ENCODE measurements around the gene PPP1R15A.
"Not testable (repeated sequence)": the region's sequence is repeated elsewhere in the genome, so short reads cannot be mapped to it uniquely, and the experiment has no call there.

The PPP1R15A gene

DNA sequence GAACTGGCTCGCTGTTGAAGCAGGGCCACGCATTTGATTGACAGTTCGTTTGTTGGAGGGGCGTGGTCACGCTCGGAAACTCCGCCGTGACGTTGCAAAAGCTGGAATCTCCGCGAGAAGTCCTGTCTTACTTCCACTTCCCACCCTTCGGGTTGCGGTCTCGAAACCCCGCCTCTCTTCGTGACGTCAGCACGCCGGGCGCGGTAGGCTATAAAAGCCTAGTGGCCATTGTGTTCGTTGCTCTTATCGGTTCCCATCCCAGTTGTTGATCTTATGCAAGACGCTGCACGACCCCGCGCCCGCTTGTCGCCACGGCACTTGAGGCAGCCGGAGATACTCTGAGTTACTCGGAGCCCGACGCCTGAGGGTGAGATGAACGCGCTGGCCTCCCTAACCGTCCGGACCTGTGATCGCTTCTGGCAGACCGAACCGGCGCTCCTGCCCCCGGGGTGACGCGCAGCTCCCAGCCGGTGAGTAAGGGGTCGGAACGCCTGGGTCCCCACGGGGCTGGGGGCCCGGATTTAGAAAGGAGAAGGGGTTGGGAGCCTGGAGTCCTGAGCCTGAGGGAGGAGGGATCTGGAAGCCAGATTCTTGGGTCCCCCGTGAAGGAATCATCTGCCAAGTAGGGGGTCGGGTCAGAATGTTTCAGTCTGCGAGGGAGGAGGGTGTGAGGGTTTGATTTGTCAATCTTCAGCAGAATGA lies at the start of gene PPP1R15A:
PPP1R15A (plus strand) TSS at position 240 of the 702 bp plus-strand sequence. CDS start 813 bp downstream, outside the sequence.
- peak; percentile 99 for DNase-seq

DNA sequence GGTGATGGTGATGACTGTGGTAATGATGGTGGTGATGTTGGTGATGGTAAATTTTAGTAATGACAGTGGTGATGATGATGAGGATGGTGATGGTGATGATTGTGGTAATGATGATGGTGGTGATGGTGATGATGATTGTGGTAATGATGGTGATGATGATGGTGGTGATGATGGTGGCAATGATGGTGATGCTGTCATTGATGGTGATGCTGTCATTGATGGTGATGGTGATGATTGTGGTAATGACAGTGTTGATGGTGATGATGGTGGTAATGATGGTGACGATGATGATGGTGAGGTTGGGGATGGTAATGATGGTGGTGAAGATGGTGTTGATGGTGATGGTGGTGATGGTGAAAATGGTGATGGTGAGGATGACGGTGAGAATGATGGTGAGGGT lies 49.7 kb upstream of the PPP1R15A start:
- no peak for DNase-seq

DNA sequence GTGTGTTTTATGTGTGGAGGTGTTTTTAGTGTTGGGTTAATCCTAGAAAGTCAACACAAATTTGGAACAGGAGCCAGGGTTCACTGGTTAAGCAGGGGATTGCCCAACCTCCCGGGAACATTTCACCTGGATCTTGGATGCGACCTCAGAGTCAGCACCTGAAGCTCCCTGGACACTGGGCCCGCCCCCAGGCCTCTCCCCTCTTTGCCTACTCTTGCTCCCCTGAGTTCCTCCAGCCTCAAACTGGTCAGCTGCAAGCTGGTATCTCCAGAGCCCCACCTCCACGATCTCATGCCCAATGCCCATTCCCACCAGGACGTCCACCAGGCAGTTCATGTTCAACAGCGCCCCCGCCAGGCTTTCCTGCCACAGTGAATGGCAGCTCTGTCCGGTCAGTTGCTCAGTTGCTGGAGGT lies 45.6 kb upstream of the PPP1R15A start:
- no peak for DNase-seq

DNA sequence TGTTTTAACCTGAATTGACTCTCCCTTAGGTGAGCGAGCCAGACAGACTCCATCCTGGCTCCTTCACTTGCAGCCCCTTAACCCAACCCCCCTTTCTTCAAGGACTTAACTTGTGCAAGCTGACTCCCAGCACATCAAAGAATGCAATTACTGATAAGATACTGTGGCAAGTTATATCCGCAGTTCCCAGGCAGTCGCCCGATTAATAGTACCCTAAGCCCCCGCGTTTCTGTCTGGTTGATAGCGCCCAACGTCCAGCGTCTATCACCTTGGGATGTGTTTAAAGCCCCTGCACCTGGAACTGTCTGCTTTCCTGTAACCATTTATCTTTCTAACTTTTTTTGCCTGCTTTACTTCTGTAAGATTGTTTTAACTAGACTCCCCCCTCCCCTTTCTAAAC lies 42.1 kb upstream of the PPP1R15A start:
- no peak for DNase-seq

DNA sequence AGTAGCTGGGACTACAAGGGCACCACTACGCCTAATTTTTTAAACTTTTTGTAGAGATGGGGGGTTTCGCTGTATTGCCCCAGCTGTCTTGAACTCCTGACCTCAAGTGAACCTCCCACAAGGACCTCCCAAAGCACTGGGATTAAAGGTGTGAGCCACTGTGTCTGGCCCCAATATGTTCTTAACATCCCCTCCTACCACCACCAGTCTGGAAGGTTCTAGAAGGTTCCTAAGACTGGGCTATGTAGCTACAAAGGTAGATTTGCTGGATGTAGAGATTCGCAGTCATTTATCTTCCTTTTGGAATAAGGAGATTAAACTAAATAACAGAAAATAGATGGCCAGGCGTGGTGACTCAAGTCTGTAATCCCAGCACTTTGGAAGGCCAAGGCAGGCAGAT lies 41.3 kb upstream of the PPP1R15A start:
- DNase-seq, result no peak

DNA sequence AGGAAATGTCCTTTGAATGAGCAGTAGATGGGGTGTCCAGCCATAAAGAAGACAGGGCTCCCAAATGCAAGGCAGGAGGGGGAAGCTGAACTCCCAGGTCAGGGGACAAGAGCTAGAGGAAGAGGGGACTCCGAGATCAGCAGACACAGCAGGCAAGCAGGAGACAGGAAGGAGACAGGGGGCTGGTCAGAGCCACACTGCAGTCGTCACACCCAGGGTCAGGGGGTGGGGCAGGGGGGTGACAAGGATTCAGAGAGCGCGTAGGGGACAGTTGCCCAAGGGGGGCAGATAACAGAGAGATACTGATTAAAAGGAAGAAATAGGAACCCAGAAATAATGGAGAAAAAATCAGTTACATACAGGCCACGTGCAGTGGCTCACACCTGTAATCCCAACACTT lies 39.2 kb upstream of the PPP1R15A start:
- no peak for DNase-seq

DNA sequence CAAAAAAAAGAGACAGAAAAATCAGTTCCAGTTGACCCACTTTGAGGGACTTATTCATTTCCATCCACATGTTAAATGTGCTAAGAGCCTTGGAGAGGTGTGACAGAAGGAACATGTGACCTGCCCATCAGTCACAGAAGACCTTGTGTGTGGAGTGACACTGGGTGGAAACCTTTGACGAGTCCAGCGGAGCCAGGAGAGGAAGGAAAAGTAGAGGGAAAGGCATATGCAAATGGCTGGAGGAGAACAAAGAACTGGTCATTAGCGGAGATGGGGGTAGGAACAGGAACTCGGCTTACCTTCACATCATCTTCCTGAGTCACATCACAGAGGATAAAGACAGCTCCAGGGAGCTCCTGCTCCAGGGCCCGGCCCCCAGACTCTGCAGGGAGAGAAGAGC lies 38.2 kb upstream of the PPP1R15A start:
- DNase-seq, result no peak

DNA sequence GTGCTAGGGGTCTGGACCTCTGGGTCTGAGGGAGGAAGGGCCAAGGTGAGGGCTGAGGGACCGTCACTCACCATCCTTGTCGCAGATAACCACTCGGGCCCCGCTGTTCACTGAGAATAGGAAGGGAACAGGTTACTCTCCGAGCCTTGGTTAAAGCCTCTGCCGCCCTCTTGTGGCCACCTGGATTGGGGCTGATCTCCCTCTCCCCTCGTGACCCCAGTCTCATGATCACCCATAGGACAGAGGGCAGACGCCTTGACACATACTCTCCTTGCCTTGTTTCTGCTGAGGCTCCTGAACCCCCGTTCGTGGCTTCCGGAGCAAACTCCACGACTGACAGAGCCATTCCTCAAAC lies 36.5 kb upstream of the PPP1R15A start:
- DNase-seq, result peak; percentile 89

DNA sequence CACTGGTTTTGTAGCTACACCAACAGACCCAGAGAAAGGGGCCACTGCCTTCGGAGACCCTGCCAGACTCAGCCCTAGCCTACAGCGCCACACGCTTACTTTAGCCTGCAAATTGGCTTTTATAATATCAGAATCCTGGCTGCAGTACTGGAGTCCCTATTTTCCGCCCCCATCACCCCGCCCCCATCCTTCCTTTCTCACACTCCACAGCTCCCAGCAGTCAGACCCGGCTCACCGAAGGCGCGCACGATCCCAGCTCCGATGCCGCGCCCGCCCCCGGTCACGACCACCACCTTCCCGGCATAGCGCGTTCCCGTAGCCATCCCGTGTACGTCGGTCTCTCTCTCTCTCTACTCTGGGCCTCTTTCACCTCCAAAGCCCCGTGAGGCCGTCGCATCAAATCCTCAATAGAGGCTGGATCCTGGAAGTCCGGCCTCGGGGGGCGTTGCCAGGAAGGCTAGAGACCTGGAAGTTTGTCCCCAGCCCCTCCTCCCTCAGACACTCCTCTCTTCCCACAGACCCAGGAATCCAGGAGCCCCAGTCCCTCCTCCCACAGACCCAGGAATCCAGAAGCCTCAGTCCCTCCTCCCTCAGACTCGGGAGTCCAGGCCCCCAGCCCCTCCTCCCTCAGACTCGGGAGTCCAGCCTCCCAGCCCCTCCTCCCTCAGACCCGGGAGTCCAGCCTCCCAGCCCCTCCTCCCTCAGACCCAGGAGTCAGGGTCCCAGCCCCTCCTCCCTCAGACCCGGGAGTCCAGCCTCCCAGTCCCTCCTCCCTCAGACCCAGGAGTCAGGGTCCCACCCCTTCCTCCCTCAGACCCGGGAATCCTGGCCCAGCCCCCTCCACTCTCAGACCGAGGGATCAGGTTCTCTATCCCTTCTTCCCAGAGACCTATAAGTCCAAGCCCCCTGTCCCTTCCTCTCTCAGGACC lies 35.9 kb upstream of the PPP1R15A start, which contains the start of gene HSD17B14:
HSD17B14 (minus strand) TSS at position 403 of the 929 bp plus-strand sequence; CDS start at position 323, 80 bp downstream.
- peak; percentile 57 for DNase-seq

DNA sequence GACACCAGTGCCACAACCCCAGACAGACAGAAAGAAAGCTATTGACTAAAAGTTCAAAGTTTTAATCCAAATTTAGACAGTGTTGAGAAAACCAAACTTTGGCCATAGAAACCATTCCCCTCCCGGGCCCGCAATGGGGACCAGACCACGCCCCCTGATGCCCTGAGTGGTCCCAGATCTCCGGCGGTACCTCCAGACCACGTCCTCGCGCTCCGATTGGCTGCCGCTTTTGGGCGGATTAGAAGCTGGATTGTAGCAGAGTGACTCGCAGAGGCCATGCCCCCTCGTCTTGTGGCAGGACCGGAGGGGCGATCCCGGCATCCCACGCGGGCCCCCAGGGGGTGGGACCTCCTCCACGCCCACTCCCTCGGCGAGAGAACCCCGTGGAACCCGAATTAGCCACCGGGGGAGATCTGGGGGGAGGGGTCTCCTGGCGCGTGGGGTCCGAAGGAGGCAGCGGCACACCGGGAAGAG lies 35.1 kb upstream of the PPP1R15A start:
- DNase-seq, result peak; percentile 91

DNA sequence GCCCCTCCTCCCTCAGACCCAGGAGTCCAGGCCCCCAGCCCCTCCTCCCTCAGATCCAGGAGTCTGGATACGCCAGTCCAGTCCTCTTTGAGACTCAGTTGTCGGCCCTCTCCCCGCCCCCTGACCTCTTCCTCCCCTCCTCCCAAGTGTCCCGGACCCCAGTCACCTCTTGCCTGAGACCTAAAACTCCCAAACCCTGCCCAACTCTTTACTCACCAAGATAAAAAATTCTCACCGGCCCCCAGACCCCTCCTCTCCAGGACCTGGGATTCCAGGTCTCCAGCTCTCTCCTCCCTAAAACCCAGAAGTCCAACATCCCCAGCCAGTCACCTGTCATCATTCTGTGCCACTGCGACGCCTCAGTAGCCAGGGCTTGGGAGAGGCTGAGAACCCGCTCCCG lies 34.5 kb upstream of the PPP1R15A start:
- DNase-seq, result no peak

DNA sequence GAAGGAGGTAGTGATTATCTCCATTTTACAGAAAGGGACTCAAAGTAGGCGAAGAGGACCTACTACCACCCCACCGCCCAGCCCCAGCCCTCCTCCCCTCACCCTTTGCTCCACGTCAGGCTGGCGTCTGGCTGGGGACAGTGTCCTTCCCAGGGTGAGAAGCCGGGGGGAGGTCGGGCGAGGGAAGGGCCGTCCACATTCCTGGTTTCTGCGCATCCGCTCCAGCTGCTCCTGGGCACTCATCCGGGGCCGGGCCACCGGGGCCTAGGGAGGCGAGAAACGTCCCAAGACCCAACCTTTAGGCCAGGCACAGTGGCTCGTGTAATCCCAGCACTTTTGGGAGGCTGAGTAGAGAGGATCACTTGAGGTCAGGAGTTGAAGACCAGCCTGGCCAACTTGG lies 31.2 kb upstream of the PPP1R15A start:
- DNase-seq, result no peak

DNA sequence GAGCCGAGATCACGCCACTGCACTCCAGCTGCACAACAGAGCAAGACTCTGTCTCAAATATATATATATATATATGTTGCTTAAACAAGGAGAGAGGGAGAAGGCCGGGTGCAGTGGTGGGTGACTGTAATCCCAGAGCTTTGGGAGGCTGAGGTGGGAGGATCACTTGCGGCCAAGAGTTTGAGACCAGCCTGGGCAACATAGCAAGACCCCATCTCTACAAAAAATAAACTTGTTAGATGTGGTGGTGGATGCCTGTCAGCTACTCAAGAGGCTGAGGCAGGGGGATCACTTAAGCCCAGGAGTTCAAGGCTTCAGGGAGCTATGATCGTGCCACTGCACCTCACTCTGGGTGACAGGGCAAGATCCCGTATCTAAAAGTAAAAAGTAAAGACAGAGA lies 30.6 kb upstream of the PPP1R15A start:
- no peak for DNase-seq

DNA sequence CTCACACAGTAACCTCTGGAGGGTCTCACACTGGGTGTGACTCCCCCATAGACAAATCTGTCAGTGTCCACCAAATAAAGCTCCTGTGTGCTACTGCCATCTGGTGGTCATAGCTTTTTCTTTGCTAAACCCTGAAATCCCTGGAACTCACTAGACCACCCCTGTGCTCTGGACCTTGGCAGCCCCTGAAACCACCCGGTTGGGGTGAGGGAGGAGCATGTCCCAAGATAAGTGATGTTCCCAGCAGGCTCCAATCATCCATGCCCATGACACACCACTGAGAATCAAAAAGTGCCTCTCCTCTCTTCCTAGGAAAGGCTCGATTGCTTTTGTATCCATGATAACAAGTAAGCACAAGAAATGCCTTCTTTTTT lies 29.4 kb upstream of the PPP1R15A start:
- DNase-seq, result peak; percentile 54

DNA sequence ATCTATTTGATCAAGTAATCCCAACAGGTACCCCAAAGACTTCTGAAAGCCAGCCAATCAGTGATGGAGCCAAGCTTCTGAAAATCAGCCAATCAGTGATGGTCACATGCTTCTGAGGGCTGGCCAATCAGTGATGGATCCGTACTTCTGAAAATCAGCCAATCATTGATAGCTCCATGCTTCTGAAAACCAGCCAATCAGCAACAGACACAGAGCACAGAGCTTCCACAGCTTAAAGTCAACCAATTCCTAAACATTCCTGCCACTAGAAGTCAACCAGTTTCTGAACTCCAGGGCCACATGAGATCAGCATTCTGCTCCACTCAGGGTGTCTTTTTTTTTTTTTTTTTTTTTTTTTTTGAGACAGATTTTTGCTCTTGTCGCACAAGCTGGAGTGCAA lies 27.7 kb upstream of the PPP1R15A start:
- DNase-seq, result peak; percentile 24

DNA sequence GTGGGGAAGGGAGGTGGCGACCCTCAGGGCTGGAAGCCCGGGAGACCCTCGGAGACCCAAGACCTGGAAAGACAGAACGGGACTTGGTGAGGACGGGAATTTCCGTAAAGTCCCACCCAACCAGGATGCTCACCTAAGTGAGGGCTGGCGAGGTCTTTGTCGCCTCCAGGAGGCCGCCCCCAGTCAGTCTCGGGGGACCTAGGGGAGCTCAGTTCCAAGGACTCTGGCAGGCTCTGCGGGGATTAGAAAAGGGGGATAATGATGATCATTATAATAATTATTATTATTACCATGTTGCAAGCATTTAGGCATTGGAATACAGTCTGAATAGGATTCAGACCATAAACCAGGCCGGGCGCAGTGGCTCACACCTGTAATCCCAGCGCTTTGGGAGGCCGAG lies 26.8 kb upstream of the PPP1R15A start:
- no peak for DNase-seq

DNA sequence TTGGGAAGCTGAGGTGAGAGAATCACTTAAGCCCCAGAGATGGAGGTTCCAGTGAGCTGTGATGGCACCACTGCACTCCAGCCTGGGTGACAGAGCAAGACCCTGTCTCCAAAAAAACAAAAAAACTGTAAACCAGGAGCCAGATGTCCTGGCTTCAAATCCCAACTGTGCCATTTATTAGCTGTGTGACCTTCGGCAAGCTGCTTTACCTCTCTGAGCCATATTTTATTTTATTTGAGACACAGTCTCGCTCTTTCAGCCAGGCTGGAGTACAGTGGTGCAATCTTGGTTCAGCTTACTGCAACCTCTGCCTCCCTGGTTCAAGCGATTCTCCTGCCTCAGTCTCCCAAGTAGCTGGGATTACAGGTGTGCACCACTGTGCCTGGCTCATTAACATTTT lies 25.6 kb upstream of the PPP1R15A start:
- not testable (repeated sequence) for DNase-seq

DNA sequence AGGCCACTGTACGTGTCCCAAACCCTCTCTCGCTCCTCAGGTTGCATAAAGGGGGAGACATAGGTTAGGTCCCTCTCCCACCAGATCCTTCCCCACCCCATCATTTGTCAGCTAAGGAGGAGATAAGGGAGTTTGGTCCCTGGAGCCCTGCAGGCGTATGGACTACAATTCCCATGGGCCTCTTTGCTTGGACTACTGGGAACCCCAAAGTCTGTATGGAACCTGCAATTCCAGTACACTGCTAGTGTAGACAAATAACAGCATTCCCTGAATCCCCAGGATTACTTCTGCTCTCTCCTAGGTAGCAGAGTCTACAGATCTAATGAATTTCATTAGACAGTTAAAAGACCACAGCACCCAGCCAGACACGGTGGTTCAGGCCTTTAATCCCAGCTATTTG lies 19.9 kb upstream of the PPP1R15A start:
- no peak for DNase-seq

DNA sequence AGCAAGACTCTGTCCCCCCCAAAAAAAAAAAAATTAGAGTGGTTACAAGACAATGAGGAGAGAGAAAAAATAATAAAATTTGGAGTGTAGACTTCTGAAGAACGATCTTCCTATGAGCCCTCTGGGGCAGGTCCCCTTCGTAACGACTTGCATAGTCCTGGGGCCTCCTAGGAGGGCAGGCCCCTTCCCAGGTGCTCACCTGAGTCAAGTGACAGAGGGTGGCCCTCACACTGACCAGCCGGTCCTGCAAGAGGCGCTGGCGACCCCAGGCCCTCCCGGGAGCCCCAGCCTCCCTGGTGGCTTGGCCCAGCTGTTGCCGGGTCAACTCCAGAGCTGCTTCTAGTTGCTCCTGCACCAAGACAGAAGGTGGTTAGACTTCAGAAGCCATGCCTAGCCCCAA lies 18.7 kb upstream of the PPP1R15A start:
- DNase-seq, result no peak

DNA sequence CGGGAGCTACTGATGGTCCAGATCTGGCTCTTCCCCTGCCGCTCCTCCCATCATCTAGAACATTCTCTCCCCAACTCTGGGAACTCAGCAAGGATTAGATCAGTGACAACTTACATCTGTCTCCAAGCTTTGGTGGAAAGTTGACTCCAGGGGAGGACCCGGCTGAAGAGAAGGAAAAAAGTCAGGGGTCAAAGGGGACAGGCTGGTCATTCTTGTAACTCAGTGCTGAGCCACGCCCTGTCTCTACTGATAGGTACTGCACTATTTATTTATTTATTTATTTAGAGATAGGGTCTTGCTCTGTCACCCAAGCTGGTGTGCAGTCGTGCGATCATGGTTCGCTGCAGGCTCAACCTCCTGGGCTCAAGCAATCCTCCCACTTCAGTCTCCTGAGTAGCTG lies 18.1 kb upstream of the PPP1R15A start:
- no peak for DNase-seq

DNA sequence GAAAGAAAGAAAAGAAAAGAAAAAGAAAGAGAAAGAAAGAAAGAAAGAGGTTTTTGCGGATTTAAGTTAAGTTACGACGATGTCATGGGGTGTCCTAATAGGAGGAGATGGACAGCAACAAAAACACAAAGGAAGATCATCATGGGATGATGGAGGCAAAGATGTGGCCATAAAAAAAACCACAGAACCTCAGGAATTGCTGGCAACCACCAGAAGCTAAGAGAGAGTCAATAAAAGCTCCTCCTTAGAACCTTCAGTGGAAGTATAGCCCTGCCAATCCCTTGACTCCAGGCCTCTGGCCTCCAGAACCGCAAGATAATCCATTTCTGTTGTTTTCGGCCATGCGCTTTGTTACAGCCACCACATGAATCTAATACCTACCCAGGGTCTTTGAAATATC lies 15.3 kb upstream of the PPP1R15A start:
- no peak for DNase-seq

DNA sequence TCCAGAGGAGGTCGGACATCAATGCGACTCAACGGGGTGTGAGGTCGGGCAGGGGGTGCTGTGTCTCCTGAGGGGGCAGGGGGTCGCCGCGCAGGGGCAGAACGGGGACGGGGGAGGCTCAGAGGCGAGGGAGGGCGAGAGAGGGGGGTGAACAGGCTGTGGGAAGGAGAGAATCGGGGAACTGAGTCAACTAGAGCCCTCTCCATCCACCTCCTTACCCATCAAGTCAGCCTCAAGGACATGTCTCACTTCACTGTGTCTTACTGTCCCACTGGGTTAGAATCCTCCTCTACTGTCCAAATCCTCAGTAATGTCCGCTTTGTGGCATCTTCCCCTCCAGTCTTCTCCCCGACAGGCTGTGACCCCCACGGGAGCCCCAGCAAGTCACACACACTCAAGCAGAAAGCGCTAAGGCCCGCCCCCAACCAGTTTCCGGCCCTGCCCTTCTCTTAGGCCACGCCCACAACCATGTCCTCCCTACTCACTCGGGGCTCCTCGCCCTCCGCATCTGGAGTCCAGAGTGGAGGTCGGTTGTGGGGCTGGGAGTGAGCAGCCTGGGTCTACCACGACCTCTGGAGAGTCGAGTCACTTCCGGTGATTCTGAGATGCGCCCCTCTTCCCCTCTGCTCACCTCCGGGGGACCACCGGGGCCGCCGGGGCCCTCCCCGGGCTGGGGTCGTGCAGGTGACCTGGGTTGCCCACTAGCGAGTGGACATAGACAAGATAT lies 13.1 kb upstream of the PPP1R15A start:
- DNase-seq, result peak; percentile 46
